ENCODE measurements around the gene RALGAPA2.
A peak's percentile ranks its signal among the peaks of the same experiment; 100 is the strongest.

The RALGAPA2 gene

GRCh38 chr20:20454850-20455627 lies 257.4 kb downstream of the RALGAPA2 start:
- peak; percentile 85 for DNase-seq

GRCh38 chr20:20454367-20454766 lies 258.1 kb downstream of the RALGAPA2 start:
- DNase-seq = no peak

DNA sequence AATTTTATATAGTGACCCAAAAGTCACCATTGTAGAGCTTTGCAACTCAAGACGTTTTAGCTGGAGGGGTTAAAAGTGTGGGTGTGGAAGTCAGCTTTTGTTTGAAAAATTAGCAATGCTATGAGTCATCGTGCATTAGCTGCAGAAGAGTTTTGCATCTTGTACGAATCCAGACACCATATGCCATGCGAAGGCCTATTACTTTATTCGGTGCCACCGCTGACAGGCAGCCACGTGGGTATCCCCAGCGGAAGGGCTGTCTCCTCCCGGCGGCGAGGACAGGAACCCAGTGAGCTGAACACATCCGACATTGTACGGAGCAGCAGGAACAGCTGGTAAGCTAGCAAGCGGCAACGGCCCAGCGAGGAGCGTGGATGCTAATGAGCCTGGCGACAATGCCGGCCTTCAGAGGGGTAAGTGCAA lies 260.2 kb downstream of the RALGAPA2 start:
- DNase-seq = peak; percentile 88

- no peak for DNase-seq
Measured at GRCh38 chr20:20450521-20450920, 261.9 kb downstream of the RALGAPA2 start.

DNA sequence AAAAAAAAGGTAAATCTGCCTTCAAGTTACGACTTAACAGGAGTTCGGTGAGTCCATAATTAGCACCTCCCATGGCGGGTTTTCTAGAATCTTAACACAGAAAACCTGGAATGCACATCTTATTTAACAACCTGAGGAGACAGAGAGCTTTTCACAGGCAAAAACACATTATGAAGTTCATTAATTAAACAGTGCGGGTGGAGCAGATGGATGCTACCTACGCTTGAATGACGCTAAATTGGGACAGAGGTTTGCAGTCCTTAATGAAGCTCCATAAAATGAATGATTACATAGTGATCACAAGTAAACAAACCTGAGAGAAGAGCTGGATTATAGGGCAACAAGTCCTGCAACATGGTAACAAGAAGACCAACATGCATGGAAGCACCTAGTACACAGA lies 263.6 kb downstream of the RALGAPA2 start:
- DNase-seq = no peak

DNA sequence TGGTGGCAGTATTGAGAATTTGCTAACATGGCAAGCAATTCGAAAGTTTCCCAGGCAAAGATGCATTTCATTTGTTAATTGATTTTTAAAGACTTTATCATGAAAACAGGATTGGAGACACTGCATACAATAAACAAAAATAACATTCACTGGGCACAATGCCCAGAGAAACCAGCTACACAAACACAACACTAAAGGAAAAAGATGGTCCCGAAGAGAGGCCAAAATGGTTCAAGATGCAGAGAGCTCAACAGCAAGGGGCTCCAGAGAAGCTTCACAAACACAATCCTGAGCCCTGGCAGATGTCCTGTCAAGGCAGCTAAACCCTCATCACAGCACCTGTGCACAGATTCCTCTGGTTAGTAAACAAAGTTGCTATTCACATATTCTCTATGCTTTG lies 265.2 kb downstream of the RALGAPA2 start:
- DNase-seq = no peak

DNA sequence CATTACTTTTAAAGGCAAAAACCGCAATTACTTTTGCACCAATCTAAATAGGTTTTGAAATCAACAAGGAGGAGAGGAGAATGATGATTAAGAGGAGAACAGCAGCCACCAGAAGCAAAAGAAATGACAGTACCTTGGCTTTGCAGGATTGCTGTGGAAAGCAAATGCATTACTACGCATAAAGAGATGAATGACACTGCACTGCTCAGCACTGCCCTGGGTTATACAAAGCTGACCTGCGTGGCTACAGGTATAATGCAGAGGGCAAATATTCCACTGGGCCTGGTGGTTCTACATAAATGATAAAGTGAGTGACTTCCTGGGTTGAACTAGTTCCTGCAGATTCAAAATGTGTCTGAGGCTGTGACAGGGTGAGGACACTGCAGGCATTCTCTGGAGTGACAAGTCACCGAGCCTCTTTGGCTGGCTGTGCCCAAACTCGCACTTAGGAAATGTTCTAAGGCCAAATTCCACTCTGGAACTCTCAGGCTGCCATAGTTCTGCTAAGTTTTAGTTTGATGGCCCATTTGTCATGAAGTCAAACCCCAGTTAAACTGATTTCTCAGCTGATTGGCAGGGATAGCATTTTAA lies 265.9 kb downstream of the RALGAPA2 start:
- no peak for DNase-seq

DNA sequence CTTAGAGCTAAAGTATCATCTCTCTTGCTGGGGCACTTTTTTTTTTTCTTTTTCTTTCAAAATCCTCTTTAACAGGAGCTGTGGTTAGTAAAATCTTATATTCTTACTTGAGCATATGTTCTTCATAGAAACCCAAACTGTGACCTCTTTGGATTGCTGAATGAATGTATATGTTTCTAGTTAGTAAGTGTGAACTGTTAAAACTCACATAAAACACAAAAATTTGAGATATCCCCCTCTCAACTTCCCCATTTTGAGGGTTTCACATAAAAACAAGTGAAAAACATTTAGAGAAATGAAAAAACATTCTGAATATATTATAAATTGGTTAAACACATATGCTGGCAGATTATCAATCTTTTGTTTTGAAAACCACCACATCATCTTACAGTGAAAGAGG lies 266.4 kb downstream of the RALGAPA2 start:
- DNase-seq = no peak

DNA sequence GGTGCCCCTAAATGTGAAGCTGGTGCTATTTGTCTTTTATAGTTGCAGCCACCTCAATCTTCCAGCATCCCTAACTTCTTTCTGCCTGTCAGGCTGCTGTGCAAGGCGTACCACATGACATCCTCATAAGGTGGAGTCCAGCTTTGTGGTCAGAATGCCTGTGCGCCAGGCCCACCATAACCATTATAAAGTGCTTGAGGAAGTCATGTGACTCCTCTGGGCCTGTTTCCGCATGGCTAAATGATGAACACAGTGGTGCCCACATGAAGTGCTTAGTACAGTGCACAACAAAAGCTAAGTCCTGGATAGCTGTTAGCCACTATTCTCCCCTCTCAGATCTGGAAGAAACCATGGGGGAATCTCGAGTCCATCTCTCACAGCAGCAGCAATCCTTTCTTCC lies 268.9 kb downstream of the RALGAPA2 start:
- DNase-seq = no peak

DNA sequence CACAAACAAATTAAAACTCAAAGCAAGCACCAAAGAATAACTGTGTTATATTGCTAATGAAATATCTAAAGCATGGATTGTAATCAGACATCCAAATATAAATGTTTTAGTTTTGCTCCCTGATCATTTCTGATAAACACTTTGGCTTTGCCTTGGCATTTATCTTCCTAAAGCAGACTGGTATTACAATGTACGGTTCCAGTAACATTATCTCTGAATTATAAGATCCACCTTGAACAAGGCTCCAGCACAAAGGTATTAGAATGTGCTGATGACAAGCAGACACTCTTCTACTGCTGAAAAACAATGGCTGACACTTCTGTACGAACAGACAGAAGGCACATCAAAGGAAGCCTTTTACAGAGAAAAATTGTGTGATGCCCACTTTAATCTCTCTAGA lies 270.0 kb downstream of the RALGAPA2 start:
- DNase-seq = no peak

GRCh38 chr20:20440886-20441658 lies 271.4 kb downstream of the RALGAPA2 start:
- no peak for DNase-seq

- DNase-seq = no peak
Measured at GRCh38 chr20:20440481-20440880, 272.0 kb downstream of the RALGAPA2 start.

DNA sequence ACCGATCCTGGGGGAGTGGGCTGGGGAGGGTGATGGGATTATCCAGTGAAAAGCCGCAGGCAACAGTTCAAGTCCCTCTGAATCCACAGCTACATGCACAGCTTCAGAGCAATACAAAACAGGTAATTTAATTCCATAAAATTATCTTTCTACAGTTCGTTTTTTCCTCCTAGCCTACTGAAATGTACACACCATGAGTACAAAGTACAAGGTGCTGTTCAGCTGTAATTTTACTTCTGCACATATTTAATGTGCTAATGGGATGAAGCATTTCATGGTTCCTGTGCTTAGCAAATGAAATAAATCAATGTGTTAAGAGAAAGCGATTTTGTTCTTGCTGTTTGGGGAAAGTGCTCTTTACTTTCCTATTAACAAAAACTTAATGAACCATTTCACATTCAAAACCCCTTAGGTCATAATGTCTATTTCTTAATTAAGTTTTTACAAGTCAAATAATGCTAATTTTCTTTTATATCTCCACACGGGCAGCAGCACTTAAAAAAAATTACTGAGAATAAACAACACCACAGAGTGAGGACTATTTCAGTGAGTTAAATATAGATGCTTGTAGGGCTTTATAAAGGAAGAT lies 272.7 kb downstream of the RALGAPA2 start:
- DNase-seq = no peak

GRCh38 chr20:20437314-20437713 lies 275.1 kb downstream of the RALGAPA2 start:
- no peak for DNase-seq

DNA sequence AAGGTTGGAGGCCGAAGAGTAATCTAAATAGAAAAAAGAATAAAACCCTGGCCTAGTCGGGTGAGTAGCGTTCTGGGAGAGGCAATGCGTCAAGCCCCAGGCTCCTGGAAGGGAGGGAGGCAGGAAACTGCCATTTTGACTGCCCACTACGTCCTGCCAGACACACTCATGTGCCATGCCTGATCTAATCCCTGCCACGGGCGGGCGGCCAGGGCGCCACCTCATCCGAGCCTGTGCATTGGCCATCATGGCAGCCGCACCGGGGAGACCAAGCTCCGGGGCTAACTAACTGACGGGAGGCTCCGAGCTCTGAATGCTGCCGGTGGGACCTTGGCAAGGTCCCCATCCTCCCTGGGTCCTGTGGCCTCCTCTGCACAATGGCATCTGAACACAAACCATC lies 275.8 kb downstream of the RALGAPA2 start:
- DNase-seq = no peak

DNA sequence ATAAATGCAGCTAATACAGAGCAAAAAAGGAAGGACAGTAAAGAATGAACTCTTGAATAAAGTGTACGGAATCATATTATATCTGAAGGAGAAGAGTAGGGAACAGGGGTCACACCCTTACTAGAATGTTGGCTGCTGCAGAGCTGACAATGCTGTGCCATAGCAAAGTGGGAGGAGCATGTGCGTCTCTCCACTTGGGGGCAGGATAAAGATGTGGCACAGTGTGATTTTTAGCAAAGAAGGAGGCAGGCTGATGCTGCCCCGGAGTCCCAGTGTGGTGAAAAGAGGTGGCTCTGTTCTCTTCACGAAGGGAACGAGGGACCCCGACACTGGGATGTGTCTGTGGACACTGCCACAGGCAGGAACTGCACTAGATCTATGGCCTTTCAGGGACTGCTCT lies 277.0 kb downstream of the RALGAPA2 start:
- peak; percentile 19 for DNase-seq

- no peak for DNase-seq
Measured at GRCh38 chr20:20432618-20433286, 279.7 kb downstream of the RALGAPA2 start.

DNA sequence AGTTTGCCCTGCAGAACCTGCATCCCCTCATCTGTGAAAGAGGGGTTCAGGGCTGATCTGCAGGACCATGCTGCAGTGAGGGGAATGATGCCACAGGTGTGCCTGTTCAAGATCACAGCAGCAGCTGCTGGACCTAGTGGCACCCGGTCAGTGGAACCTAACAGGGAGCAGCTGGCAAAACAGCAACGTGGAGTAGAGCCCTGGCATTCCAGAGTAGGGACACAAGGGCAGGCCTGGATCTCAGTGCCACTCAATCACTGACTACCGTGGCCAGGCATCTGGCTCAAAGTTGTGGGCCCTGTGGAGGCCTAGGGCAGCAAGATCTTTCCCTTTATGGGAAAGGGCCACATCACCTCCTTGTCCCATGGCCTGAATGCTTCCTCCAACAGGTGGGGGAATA lies 282.4 kb downstream of the RALGAPA2 start:
- DNase-seq = no peak

DNA sequence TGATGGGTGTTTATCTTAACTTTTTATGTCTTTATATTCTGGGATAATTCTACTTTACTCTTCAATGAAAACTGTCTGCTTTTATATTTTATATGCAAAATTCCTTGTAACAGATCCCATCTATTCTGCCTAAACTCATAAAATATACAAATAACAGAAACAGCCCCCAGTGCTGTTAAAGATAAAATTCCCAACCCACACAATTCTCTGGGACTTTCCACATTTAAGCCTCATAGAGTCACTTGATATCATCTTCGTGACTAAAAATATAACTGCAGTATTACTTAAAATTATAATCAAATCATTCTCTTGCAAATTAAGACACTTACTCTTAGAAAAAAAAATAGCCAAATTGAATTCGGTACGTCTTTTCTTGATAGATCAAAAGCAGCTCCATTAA lies 284.4 kb downstream of the RALGAPA2 start:
- no peak for DNase-seq

DNA sequence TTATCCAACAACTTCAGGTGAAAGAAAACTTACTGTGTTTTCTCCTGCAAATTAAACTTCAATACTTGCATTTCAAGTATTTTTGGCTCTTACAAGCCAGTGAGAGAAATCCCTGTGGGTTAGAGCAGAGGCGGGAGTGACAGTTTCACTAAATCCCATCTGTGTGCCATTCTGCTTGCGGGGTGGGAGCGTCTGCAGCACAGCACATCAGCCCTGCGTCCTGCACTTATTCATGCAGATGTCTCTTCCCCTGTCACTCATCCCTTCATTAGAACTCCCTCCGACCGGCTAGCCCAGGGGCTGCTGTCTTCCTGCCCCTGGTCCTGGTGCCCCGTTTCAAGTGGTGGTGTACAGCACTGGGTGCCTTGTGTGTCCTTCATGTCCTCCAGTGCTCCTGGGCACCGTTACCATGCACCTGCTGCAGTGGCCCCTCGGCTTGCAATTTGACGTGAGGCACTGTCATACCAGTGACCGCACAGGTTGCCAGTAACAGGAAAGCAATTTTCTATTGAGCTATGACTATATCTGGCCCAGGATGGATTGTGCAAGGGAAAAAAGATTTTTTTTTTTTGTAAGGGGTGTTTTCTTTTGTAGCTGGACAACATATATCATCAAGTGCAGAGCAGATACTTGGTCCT lies 285.1 kb downstream of the RALGAPA2 start:
- no peak for DNase-seq

- DNase-seq = no peak
Measured at GRCh38 chr20:20426655-20426907, 285.9 kb downstream of the RALGAPA2 start.

DNA sequence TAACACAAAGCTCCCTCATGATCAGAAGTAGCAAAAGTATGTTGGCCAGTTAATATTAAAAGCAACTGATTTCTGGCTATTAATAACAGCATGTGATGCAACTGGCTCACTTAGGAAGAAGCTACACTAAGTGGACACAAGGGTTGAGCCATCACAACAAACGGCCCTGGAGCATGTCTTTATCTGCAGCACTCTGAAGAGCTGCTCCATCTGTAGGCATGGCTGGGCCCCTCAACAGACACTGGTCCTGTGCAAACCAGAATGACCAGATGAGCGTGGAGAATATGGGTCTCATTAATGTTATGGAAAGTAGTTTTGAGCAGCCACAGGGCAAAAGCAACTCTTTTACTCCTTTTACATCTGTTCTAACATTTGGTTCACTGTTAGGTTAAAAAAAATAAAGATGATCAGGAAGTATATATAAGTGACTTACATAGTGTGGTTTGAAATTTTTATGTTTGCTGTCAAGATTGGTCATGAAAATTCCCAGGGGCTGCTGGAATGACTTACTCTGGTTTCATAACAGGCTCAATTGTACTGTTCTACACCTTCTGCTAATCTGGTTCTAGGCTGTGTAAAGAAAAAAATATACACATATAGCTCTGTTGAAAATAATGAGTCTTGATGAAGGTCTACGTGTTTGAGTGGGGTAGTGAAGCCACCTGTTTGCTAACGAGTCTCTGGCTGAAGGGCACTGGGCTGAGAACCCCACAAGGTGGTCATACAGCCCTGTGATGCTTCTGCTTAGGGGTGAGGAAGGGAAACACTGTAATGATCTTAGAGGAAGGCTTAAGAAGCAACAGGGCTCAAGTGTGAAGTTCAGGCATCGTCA lies 286.4 kb downstream of the RALGAPA2 start:
- no peak for DNase-seq

All from retina (tissue), 1 donor.